GM23338 (cell line): ENCODE measurements around the gene AGTRAP.

Experiments used
- CTCF ChIP-seq, 2 experiments: fragments of 200-600 bp in 1 of 2; sonication (generic) in 1 of 2; conservative IDR thresholded peaks; 2 replicates each; pipeline versions ENCODE4 v1.5.1 to v1.6.1; 2016 to 2017; ENCODE audit warnings: antibody characterized with exemption in 2 of 2, low read depth in 2 of 2, mild to moderate bottlenecking in 2 of 2, moderate library complexity in 1 of 2
- ETS1 ChIP-seq: IDR thresholded peaks from 2 replicates; pipeline ENCODE4 v1.6.1; 2016; ENCODE audit warnings: antibody characterized with exemption
- EZH2 ChIP-seq: fragments of 200-600 bp; sonication (generic); IDR thresholded peaks from one replicate; pipeline ENCODE4 v1.8.0; 2017; ENCODE audit warnings: antibody characterized with exemption, mild to moderate bottlenecking, low read depth; ENCODE audit not compliant: unreplicated experiment
- EZH2phosphoT487 ChIP-seq: fragments of 200-600 bp; sonication (generic); IDR thresholded peaks from one replicate; pipeline ENCODE4 v1.8.1; 2018; ENCODE audit warnings: antibody characterized with exemption; ENCODE audit not compliant: unreplicated experiment
- JUNB ChIP-seq: IDR thresholded peaks from one replicate; pipeline ENCODE4 v1.6.1; 2016; ENCODE audit warnings: antibody characterized with exemption; ENCODE audit not compliant: unreplicated experiment
- POLR2AphosphoS5 ChIP-seq: IDR thresholded peaks from 2 replicates; pipeline ENCODE4 v1.6.1; 2016; ENCODE audit warnings: antibody characterized with exemption, low read depth
- REST ChIP-seq: IDR thresholded peaks from one replicate; pipeline ENCODE4 v1.6.1; 2018; ENCODE audit warnings: antibody characterized with exemption; ENCODE audit not compliant: unreplicated experiment
- STAT1 ChIP-seq: IDR thresholded peaks from one replicate; pipeline ENCODE4 v1.6.1; 2016; ENCODE audit warnings: antibody characterized with exemption; ENCODE audit not compliant: unreplicated experiment
- TF ChIP-seq, protein P1 (sequence below): fragments of 250-450 bp; sonication (Bioruptor Pico); IDR thresholded peaks from 2 replicates; pipeline ENCODE4 v1.5.0; 2020; ENCODE audit warnings: mild to moderate bottlenecking, moderate library complexity

DNA sequence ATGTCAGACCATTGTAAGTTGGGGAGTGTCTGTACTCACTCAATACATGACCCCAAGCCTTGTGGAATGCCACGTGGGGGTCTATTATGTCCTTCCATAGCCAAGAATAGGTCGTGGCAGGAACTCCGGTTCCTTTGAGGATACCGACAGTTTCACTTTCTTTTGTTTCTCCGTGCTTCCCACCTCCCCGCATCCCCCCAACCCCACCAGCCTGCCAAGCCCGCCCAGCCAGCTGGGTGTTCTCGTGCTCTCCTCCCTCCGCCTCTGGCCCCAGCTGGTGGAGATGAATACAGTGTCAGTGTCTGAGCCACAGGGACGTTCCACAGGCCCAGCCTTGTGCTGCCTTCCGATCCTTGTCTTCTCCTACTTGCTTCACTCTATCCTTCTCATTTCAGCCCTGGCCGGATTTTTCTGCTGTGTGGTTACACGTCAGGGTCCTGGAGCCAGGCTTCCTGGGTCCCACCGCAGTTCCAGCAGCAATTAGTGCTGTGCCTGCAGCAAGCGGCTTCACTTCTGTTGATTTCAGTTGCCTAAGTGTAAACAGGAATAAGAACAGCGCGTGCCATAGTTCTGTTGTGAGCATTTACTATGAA, 4.1 kb upstream of the AGTRAP start:
- TF ChIP-seq REST (no peak), CTCF (conservative IDR thresholded peaks at IDR 0.05; ENCODE audit: low read depth in 2 of 2) (no peak), EZH2phosphoT487 (no peak), EZH2 (no peak), POLR2AphosphoS5 (peak; percentile 21; the same call in 1 of the 2 replicates), STAT1 (no peak), JUNB (no peak), ETS1 (no peak)
- TF ChIP-seq, protein P1, sequence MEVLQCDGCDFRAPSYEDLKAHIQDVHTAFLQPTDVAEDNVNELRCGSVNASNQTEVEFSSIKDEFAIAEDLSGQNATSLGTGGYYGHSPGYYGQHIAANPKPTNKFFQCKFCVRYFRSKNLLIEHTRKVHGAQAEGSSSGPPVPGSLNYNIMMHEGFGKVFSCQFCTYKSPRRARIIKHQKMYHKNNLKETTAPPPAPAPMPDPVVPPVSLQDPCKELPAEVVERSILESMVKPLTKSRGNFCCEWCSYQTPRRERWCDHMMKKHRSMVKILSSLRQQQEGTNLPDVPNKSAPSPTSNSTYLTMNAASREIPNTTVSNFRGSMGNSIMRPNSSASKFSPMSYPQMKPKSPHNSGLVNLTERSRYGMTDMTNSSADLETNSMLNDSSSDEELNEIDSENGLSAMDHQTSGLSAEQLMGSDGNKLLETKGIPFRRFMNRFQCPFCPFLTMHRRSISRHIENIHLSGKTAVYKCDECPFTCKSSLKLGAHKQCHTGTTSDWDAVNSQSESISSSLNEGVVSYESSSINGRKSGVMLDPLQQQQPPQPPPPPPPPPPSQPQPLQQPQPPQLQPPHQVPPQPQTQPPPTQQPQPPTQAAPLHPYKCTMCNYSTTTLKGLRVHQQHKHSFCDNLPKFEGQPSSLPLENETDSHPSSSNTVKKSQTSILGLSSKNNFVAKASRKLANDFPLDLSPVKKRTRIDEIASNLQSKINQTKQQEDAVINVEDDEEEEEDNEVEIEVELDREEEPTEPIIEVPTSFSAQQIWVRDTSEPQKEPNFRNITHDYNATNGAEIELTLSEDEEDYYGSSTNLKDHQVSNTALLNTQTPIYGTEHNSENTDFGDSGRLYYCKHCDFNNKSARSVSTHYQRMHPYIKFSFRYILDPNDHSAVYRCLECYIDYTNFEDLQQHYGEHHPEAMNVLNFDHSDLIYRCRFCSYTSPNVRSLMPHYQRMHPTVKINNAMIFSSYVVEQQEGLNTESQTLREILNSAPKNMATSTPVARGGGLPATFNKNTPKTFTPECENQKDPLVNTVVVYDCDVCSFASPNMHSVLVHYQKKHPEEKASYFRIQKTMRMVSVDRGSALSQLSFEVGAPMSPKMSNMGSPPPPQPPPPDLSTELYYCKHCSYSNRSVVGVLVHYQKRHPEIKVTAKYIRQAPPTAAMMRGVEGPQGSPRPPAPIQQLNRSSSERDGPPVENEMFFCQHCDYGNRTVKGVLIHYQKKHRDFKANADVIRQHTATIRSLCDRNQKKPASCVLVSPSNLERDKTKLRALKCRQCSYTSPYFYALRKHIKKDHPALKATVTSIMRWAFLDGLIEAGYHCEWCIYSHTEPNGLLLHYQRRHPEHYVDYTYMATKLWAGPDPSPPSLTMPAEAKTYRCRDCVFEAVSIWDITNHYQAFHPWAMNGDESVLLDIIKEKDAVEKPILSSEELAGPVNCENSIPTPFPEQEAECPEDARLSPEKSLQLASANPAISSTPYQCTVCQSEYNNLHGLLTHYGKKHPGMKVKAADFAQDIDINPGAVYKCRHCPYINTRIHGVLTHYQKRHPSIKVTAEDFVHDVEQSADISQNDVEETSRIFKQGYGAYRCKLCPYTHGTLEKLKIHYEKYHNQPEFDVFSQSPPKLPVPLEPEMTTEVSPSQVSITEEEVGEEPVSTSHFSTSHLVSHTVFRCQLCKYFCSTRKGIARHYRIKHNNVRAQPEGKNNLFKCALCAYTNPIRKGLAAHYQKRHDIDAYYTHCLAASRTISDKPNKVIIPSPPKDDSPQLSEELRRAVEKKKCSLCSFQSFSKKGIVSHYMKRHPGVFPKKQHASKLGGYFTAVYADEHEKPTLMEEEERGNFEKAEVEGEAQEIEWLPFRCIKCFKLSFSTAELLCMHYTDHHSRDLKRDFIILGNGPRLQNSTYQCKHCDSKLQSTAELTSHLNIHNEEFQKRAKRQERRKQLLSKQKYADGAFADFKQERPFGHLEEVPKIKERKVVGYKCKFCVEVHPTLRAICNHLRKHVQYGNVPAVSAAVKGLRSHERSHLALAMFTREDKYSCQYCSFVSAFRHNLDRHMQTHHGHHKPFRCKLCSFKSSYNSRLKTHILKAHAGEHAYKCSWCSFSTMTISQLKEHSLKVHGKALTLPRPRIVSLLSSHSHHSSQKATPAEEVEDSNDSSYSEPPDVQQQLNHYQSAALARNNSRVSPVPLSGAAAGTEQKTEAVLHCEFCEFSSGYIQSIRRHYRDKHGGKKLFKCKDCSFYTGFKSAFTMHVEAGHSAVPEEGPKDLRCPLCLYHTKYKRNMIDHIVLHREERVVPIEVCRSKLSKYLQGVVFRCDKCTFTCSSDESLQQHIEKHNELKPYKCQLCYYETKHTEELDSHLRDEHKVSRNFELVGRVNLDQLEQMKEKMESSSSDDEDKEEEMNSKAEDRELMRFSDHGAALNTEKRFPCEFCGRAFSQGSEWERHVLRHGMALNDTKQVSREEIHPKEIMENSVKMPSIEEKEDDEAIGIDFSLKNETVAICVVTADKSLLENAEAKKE, result no peak
